Left lobe of liver (tissue), 1 donor: ENCODE measurements around the gene ARMC10. TPM values are rescaled to one million over a fixed set of nuclear protein-coding genes. Genes with fewer than 3 reads are reported as not detected.

ENCODE experiments used
- total RNA-seq: library from RNA; stranded (reverse); gene quantifications from one replicate; pipeline ENCODE4 v1.2.1, GENCODE V29; 2021
- donor health status: DM: no; HTN: yes; CAD: no.

The ARMC10 gene
- total RNA-seq, 1 donor from 2014 or later = 15.8 TPM

Other genes with a start within 250 kb of the ARMC10 start
- gene LRRC17, start 162.1 kb upstream of the ARMC10 start, total RNA-seq = 0.83 TPM
- 0.18 TPM for gene FBXL13, start 344 bp upstream of the ARMC10 start, total RNA-seq
- gene NAPEPLD, start 74.0 kb downstream of the ARMC10 start, total RNA-seq = 17.2 TPM
- 41.8 TPM for gene PMPCB, start 222.3 kb downstream of the ARMC10 start, total RNA-seq